Astrocyte (in vitro differentiated cells and primary cell): ENCODE measurements around the gene USP32.

Experiments used
- EZH2 ChIP-seq: IDR thresholded peaks from 2 replicates; pipeline ENCODE4 v1.6.1; 2012; ENCODE audit warnings: mild to moderate bottlenecking, low read length, inconsistent platforms; ENCODE audit not compliant: insufficient read depth
- TF ChIP-seq, protein P1 (sequence below): IDR thresholded peaks from 2 replicates; pipeline ENCODE4 v1.5.1; 2011; ENCODE audit warnings: low read depth, mild to moderate bottlenecking, inconsistent platforms, low read length, moderate library complexity; ENCODE audit not compliant: insufficient read depth

DNA sequence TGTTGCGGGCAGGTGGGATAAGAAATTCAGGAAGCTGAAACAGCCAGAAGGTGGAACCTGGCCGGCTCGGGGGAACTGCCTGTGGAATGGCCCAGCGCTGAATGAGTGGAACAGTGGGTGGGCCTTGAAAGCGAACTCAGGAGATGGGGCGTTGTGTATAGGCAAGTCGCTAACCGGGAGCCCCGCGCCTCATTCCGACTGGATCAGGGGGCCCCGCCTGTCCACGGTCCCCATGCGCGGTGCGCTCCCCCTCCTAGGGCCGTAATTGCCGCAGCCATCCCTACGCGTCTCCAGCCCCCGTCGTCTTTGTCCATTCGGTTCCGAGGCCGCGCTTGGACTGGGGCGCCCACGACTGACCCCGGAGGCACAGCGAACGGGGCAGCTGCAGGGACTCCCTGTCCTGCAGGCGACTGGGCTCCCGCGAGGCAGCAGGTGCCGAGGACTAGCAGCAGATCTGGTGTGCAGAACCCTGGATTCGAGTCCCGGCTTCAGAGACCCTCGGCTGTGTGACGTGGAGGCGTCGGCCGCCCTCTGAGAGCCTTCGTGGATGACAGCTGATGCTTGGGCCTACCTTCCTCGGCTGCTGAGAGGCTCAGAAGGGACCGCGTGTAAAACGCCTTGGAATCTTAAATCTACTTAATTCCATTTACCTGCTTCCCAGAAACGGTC lies 253.0 kb downstream of the USP32 start:
- TF ChIP-seq, protein P1, sequence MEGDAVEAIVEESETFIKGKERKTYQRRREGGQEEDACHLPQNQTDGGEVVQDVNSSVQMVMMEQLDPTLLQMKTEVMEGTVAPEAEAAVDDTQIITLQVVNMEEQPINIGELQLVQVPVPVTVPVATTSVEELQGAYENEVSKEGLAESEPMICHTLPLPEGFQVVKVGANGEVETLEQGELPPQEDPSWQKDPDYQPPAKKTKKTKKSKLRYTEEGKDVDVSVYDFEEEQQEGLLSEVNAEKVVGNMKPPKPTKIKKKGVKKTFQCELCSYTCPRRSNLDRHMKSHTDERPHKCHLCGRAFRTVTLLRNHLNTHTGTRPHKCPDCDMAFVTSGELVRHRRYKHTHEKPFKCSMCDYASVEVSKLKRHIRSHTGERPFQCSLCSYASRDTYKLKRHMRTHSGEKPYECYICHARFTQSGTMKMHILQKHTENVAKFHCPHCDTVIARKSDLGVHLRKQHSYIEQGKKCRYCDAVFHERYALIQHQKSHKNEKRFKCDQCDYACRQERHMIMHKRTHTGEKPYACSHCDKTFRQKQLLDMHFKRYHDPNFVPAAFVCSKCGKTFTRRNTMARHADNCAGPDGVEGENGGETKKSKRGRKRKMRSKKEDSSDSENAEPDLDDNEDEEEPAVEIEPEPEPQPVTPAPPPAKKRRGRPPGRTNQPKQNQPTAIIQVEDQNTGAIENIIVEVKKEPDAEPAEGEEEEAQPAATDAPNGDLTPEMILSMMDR: no peak
- peak; percentile 97 for TF ChIP-seq EZH2
